Upper lobe of left lung (tissue), 6 donors: ENCODE measurements around the gene EGR2. TPM values are rescaled to one million over a fixed set of nuclear protein-coding genes. Genes with fewer than 3 reads are reported as not detected.

Experiments
- ATAC-seq, 2 donors: fragments of 200-7000 bp; cut with Tn5 transposase; one replicate each; pipeline ENCODE4 v1.9.1; 2022; ENCODE audit warnings: mild to moderate bottlenecking in 2 of 2, moderate library complexity in 2 of 2; ENCODE audit not compliant: low FRiP score in 2 of 2
- DNase-seq, 2 donors: peaks; one replicate each; pipeline ENCODE4 v3.0.0-alpha.2; 2019 to 2020
- H3K27ac ChIP-seq, 4 donors: fragments of 200-600 bp; sonication (generic); one replicate each; pipeline ENCODE4 v1.5.1; 2016 to 2019
- H3K27me3 ChIP-seq, 4 donors: fragments of 200-600 bp; sonication (generic); one replicate each; pipeline ENCODE4 v1.5.1; 2017 to 2019
- H3K36me3 ChIP-seq, 4 donors: fragments of 200-600 bp; sonication (generic); one replicate each; pipeline ENCODE4 v1.5.1; 2016 to 2019
- H3K4me1 ChIP-seq, 4 donors: fragments of 200-600 bp; sonication (generic); one replicate each; pipeline ENCODE4 v1.5.1; 2018 to 2019
- H3K4me3 ChIP-seq, 4 donors: fragments of 200-600 bp; sonication (generic); one replicate each; pipeline ENCODE4 v1.5.1; 2017 to 2019; ENCODE audit warnings: mild to moderate bottlenecking in 2 of 4, moderate library complexity in 1 of 4
- H3K9me3 ChIP-seq, 4 donors: fragments of 200-600 bp; sonication (generic); one replicate each; pipeline ENCODE4 v1.5.1; 2018 to 2019
- EP300 ChIP-seq, 4 donors: sonication (generic); formaldehyde crosslinking; IDR thresholded peaks; one replicate each; pipeline ENCODE4 v1.5.1; 2017; ENCODE audit warnings: antibody characterized with exemption in 4 of 4, control low read depth in 2 of 4
- POLR2A ChIP-seq, 4 donors: fragments of 450-650 bp; IDR thresholded peaks; one replicate each; pipeline ENCODE4 v1.5.1; 2016 to 2017; ENCODE audit warnings: antibody characterized with exemption in 4 of 4, mild to moderate bottlenecking in 2 of 4
- POLR2AphosphoS5 ChIP-seq, 2 donors: sonication (generic); formaldehyde crosslinking; IDR thresholded peaks; one replicate each; pipeline ENCODE4 v1.5.1; 2017; ENCODE audit warnings: antibody characterized with exemption in 2 of 2
- WGBS, 2 donors: methylation state at CpG; one replicate each; pipeline ENCODE4 v1.1.5; 2017 to 2018; 5-methylcytosine and 5-hydroxymethylcytosine counted together
- total RNA-seq, 6 donors: library from RNA; depleted of rRNA in 4 of 6; stranded (reverse); fragments of >200 nt in 4 of 6; gene quantifications; one replicate each; pipeline versions ENCODE4 v1.1.0 to v1.2.1, GENCODE V29; 2016 to 2021
- TF ChIP-seq, protein P1 (sequence below), 6 experiments: fragments of 450-650 bp in 4 of 6; fragments of 200-600 bp in 2 of 6; sonication (generic) in 2 of 6; IDR thresholded peaks; one replicate each; pipeline ENCODE4 v1.5.1; 2016 to 2019; ENCODE audit warnings: antibody characterized with exemption in 6 of 6
- donor health status: DM: no; HTN: no; CAD: no; lungs with moderate emphysema.
- donor health status: DM: no; HTN: yes; CAD: no; lungs with severe emphysema.

Gene EGR2
- total RNA-seq, 6 donors from 2014 or later = 3.5 to 50.9 (median 7.0) TPM

DNA sequence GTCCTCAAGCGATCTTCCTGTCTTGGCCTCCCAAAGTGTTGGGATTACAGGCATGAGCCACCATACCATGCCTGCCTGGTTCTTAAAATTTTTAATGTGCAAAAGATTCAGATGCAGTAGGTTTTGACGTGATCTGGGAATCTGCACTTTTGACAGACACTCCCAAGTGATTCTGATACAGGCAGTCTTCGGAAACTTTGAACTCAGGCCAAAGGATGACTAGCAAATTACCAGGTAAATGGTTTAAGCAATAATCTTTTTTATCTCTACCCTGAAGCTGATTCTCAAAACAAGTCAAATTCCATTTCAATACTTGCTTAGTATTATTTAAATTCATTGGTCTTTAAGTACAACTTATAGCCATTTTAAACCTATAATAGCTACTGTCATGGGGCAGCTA lies 14.3 kb downstream of the EGR2 start:
- Histone ChIP-seq H3K4me3 (no peak overlapping the region), H3K36me3 (no peaks in the 10 kb centered on the region), H3K4me1 (peaks cover 10 to 26% (median 21%) of the 10 kb centered on the region in 4 donors), H3K27me3 (no peaks in the 10 kb centered on the region), H3K9me3 (no peaks in the 10 kb centered on the region), H3K27ac (no peak overlapping the region)
- ATAC-seq (no peak), DNase-seq (no peak)
- TF ChIP-seq EP300 (IDR thresholded peaks at IDR 0.05) (no peak), POLR2AphosphoS5 (IDR thresholded peaks at IDR 0.05) (no peak), POLR2A (IDR thresholded peaks at IDR 0.05) (no peak)
- TF ChIP-seq, protein P1, sequence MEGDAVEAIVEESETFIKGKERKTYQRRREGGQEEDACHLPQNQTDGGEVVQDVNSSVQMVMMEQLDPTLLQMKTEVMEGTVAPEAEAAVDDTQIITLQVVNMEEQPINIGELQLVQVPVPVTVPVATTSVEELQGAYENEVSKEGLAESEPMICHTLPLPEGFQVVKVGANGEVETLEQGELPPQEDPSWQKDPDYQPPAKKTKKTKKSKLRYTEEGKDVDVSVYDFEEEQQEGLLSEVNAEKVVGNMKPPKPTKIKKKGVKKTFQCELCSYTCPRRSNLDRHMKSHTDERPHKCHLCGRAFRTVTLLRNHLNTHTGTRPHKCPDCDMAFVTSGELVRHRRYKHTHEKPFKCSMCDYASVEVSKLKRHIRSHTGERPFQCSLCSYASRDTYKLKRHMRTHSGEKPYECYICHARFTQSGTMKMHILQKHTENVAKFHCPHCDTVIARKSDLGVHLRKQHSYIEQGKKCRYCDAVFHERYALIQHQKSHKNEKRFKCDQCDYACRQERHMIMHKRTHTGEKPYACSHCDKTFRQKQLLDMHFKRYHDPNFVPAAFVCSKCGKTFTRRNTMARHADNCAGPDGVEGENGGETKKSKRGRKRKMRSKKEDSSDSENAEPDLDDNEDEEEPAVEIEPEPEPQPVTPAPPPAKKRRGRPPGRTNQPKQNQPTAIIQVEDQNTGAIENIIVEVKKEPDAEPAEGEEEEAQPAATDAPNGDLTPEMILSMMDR (IDR thresholded peaks at IDR 0.05) = no peak
- 98 to 99% methylated on average over 3 of the region's 3 CpGs for WGBS, 2 donors

DNA sequence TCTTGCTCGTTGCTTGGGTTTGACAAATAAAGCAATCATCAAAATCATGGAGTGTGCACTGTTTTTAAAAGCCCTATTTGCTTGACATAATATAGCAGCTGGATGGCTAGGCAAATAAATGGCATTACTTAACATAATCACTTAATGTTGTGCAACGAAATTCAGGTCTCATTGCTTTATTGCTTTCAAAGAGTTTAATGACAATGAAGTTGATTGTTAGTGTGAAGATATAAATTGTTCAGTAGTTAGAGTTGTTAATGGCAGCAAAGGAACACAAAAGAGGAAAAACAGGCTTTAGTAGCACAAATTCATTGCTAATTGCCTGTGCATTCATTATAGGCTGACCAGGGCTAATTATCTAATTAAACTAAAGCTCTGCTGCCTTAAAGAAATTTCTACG lies 19.3 kb downstream of the EGR2 start:
- Histone ChIP-seq H3K4me1 (no peaks in the 10 kb centered on the region), H3K27ac (no peak overlapping the region), H3K27me3 (no peaks in the 10 kb centered on the region), H3K4me3 (no peak overlapping the region), H3K9me3 (no peaks in the 10 kb centered on the region), H3K36me3 (no peaks in the 10 kb centered on the region)
- 68 to 74% methylated on average over 3 of the region's 3 CpGs for WGBS, 2 donors
- no peak for TF ChIP-seq POLR2AphosphoS5 (IDR thresholded peaks at IDR 0.05)
- TF ChIP-seq, protein P1 (IDR thresholded peaks at IDR 0.05) = no peak
- TF ChIP-seq POLR2A (IDR thresholded peaks at IDR 0.05) = no peak
- no peak for TF ChIP-seq EP300 (IDR thresholded peaks at IDR 0.05)
- ATAC-seq (no peak), DNase-seq (no peak)

DNA sequence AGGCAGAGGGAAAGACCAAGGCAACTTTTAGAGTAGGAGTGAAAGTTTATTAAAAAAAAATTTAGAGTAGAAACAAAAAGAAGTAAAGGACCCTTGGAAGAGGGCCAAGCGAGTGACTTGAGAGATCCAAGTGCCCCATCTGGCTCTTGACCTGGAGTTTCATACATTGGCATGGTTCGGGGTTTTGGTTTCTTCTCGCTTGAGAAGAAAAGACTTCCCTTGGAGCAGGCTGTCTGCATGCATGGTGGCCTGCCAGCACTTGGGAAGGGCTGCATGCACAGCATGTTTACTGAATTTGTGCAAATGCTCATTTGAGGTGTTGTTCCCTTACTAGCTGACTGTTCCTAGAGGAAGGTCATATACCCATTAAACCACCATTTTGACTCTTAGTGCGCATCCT lies 20.4 kb downstream of the EGR2 start:
- no peaks in the 10 kb centered on the region for H3K36me3 ChIP-seq
- 74 to 80% methylated on average over 4 of the region's 4 CpGs for WGBS, 2 donors
- ATAC-seq (no peak), DNase-seq (no peak)
- H3K27me3 ChIP-seq = no peaks in the 10 kb centered on the region
- TF ChIP-seq EP300 (IDR thresholded peaks at IDR 0.05) = no peak
- TF ChIP-seq POLR2A (IDR thresholded peaks at IDR 0.05) = no peak
- TF ChIP-seq, protein P1 (IDR thresholded peaks at IDR 0.05) = no peak
- no peak for TF ChIP-seq POLR2AphosphoS5 (IDR thresholded peaks at IDR 0.05)
- H3K4me3 ChIP-seq = no peak overlapping the region
- no peak overlapping the region for H3K27ac ChIP-seq
- no peaks in the 10 kb centered on the region for H3K9me3 ChIP-seq
- no peaks in the 10 kb centered on the region for H3K4me1 ChIP-seq

DNA sequence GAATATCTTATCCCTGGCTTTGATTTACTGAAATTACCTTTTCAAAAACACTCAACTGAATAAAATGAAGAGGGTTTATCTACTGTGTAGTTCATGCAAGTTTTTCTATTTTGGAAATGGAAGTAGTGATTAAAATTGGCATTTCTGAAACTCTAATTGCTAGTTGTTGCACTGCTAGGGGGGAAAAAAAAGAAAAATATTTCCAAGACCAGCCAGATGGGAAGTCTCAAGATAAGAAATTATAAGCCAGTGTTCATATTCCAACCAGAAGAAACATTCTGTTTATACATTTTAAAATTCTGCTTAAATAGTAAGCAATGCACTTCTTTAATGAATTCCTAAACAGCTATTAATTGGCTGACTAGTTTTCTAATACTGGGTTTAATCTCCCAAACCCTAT lies 21.1 kb downstream of the EGR2 start:
- DNase-seq (no peak), ATAC-seq (no peak)
- Histone ChIP-seq H3K27ac (no peak overlapping the region), H3K27me3 (no peaks in the 10 kb centered on the region), H3K4me1 (no peaks in the 10 kb centered on the region), H3K36me3 (no peaks in the 10 kb centered on the region), H3K4me3 (no peak overlapping the region), H3K9me3 (no peaks in the 10 kb centered on the region)
- no peak for TF ChIP-seq EP300 (IDR thresholded peaks at IDR 0.05)

DNA sequence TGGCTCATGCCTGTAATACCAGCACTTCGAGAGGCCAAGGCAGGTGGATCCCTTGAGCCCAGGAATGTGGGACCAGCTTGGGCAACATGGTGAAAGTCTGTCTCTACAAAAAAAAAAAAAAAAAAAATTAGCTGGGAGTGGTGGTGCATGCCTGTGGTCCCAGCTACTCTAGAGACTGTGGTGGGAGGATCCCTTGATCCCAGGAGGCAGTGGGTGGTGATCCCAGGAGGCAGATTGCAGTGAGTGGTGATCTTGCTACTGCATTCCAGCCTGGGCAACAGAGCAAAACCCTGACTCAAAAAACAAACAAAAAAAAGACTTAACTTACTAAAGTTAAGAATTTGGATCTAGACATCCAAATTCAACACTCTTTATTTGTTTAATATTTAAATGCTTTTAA lies 21.9 kb downstream of the EGR2 start:
- TF ChIP-seq POLR2AphosphoS5 (IDR thresholded peaks at IDR 0.05) (no peak), EP300 (IDR thresholded peaks at IDR 0.05) (no peak), POLR2A (IDR thresholded peaks at IDR 0.05) (no peak)
- TF ChIP-seq, protein P1 (IDR thresholded peaks at IDR 0.05) = no peak
- H3K36me3 ChIP-seq = no peaks in the 10 kb centered on the region
- H3K4me1 ChIP-seq = no peaks in the 10 kb centered on the region
- DNase-seq = no peak
- H3K27me3 ChIP-seq = no peaks in the 10 kb centered on the region
- H3K9me3 ChIP-seq = no peaks in the 10 kb centered on the region
- WGBS, 2 donors = 68 to 93% methylated on average over 1 of the region's 1 CpG
- H3K27ac ChIP-seq = no peak overlapping the region
- ATAC-seq = no peak
- no peak overlapping the region for H3K4me3 ChIP-seq
